ENCODE data around the gene ACVR1B.

The ACVR1B gene

DNA sequence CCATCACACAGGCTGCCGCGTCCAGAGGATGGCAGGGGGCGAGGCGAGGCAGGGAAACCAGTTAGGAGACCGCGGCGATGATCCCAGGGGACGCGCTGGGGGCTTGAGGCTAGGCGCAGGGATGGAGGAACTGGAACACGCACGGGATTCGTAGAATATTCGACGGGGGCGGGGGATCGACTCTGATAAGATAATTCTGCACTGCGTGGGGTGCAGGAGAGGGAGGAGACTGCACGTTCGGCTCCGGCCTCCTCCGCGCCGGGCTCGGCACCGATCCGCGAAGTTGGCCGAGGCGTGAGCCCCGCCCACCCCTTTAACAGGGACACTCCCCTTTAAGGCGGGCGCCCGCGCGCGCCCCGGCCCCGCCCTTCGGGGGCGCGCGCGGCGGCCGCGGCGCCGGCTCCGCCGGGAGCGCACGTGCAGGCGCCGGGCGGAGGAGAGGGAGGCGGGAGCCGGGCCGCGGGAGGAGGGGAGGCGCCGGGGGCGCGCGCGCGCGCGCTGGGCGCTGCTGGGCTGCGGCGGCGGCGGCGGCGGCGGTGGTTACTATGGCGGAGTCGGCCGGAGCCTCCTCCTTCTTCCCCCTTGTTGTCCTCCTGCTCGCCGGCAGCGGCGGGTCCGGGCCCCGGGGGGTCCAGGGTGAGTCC is at the start of gene ACVR1B:
Gene ACVR1B (plus strand): TSS at position 501 of the 644 bp plus-strand sequence. CDS start 45 bp downstream, at position 546.
- H3K4me1 ChIP-seq (ENCODE audit: control insufficient read depth, insufficient read depth, low read length): peaks cover 15% of the 10 kb centered on the region
- peak within 1 kb of the TSS; percentile 61 for H3K9ac ChIP-seq (ENCODE audit: low read length)
- peak within 1 kb of the TSS; percentile 87 for H3K4me3 ChIP-seq (ENCODE audit: low read length)
- no peaks in the 10 kb centered on the region for H3K36me3 ChIP-seq (ENCODE audit: control insufficient read depth, insufficient read depth, low read length)
- no peaks in the 10 kb centered on the region for H3K27me3 ChIP-seq (ENCODE audit: control insufficient read depth, insufficient read depth, low read length)
- peak within 1 kb of the TSS; percentile 75 for H3K27ac ChIP-seq (ENCODE audit: low read depth, low read length)

DNA sequence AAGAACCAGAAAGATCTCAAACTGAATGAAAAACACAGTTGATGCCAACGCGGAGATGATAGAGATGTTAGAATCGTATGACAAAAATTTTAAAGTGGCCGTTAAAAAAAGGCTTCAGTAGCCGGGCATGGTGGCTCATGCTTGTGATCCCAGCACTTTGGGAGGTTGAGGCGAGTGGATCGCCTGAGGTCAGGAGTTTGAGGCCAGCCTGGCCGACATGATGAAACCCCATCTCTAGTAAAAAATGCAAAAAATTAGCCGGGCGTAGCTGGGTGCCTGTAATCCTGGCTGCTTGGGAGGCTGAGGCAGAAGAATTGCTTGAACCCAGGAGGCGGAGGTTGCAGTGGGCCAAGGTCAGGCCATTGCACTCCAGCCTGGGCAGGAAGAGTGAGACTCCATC is 49.6 kb upstream of the ACVR1B start:
- H3K36me3 ChIP-seq (ENCODE audit: control insufficient read depth, insufficient read depth, low read length): no peaks in the 10 kb centered on the region
- no peak overlapping the region for H3K27ac ChIP-seq (ENCODE audit: low read depth, low read length)
- no peak overlapping the region for H3K9ac ChIP-seq (ENCODE audit: low read length)
- no peak overlapping the region for H3K4me3 ChIP-seq (ENCODE audit: low read length)
- peaks cover 3% of the 10 kb centered on the region for H3K4me1 ChIP-seq (ENCODE audit: control insufficient read depth, insufficient read depth, low read length)
- H3K27me3 ChIP-seq (ENCODE audit: control insufficient read depth, insufficient read depth, low read length): no peaks in the 10 kb centered on the region

DNA sequence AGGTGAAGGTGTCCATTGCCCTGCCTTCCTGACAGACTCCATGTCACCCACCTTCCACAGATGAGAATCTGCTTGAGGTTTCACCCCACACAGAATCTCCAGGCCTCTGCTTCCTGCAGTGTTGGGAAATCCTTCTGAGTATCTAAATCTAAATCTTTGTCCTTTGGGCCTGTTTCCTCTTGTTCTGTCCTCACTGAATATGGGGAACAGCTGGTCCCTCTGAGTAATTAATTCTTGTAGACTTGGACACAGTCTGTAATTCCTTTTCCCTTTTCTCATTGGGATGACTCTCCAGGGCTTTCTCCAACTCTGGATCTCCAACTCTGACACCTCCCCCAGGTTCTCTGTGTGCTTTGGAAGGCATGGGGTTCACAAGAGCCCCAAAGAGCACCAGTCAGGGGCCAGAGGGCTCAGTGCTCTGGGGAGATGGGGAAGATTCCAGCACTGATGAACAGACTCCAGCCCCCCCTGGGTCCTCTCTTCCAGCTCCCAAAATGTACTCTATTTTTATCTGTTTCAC is 46.5 kb upstream of the ACVR1B start:
- peak overlapping the region; percentile 79 for H3K27ac ChIP-seq (ENCODE audit: low read depth, low read length)
- H3K4me3 ChIP-seq (ENCODE audit: low read length): no peak overlapping the region
- no peak overlapping the region for H3K9ac ChIP-seq (ENCODE audit: low read length)

DNA sequence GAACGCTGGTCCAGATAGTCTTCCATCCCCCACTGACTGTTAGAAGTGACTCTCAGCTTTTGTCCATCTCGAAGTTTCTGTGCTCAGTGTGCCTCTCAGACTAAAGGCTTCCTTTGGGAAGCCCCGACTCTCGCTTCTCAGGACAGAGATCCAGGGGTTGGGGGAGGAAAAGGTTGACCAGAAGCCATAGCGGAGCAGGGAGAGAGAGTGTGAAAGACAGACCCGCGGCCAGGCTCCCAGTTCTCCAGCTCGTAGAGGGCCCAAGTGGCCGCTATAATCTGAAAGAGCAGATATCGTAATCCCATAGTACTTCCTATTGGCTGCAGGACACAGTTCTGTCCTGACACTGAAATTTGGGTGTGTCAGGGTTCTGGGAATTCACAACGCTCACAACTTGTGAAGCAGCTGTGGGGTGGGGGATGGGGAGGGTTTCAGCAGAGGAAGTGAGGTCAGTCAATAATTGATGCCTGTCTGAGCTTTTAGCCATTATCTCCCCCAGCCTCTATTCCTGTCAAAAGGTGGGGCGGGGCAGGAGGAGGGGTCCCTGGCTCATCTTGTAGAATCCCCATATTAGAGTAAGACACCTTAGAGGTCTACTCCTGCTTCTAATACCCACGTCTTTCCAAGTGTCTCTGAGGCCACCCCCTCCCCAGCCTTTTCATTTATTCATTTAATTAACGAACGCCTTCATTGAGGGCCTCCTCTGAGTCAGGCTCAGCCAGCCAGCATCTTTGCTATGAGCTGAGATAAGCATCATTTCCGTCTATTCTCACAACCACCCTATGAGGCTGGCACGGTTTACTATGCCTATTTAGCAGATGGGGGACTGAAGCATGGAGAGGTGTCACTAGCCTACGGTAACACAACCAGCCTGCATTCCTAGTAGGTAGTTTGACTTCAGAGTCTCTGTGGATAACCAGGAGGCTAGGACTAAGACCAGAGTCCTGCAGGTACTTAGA is 45.7 kb upstream of the ACVR1B start:
- peak overlapping the region; percentile 19 for H3K4me3 ChIP-seq (ENCODE audit: low read length)
- H3K9ac ChIP-seq (ENCODE audit: low read length): no peak overlapping the region
- H3K27me3 ChIP-seq (ENCODE audit: control insufficient read depth, insufficient read depth, low read length): peaks cover 6% of the 10 kb centered on the region
- H3K4me1 ChIP-seq (ENCODE audit: control insufficient read depth, insufficient read depth, low read length): peaks cover 3% of the 10 kb centered on the region
- peak overlapping the region; percentile 79 for H3K27ac ChIP-seq (ENCODE audit: low read depth, low read length)
- no peaks in the 10 kb centered on the region for H3K36me3 ChIP-seq (ENCODE audit: control insufficient read depth, insufficient read depth, low read length)

More for the DNA sequence above, 46.5 kb upstream of the ACVR1B start:
- H3K4me1 ChIP-seq (ENCODE audit: control insufficient read depth, insufficient read depth, low read length): peaks cover 3% of the 10 kb centered on the region
- H3K36me3 ChIP-seq (ENCODE audit: control insufficient read depth, insufficient read depth, low read length): no peaks in the 10 kb centered on the region
- peaks cover 6% of the 10 kb centered on the region for H3K27me3 ChIP-seq (ENCODE audit: control insufficient read depth, insufficient read depth, low read length)

DNA sequence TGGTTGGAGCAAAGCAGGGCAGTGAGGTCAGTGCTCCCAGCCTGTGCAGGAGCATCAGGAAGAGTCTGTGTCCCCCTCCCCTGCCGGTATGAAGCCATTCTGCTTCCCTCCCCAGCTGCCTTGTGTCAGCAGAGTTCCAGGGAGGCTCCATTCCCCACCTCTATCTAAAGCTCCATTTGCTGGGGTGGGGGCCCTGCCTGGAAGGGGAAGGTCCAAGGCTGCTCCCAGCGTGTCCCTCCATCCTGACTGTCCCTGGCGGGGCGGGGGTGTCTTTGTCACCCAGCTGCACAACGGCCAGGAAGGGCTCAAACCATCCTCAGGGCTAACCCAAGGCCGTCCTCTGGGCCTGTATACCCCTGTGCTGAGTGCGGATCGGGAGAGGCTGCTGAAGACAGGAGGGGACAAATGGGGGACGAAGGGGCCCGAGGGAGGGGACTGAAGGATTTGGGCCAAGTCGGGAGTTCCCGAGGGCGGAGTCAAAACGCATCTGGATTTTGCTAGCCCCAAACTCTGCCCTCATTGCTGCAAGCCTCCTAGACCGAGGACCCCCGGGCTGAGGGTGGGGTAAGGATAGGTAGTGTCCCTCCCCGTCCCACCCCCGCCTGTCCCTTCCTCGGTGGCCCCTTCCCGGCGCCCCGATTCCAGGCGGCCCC is 44.9 kb upstream of the ACVR1B start:
- Histone ChIP-seq H3K4me1 (ENCODE audit: control insufficient read depth, insufficient read depth, low read length) (peaks cover 3% of the 10 kb centered on the region), H3K9ac (ENCODE audit: low read length) (no peak overlapping the region), H3K27me3 (ENCODE audit: control insufficient read depth, insufficient read depth, low read length) (peaks cover 6% of the 10 kb centered on the region), H3K4me3 (ENCODE audit: low read length) (peak overlapping the region; percentile 75), H3K36me3 (ENCODE audit: control insufficient read depth, insufficient read depth, low read length) (no peaks in the 10 kb centered on the region), H3K27ac (ENCODE audit: low read depth, low read length) (peak overlapping the region; percentile 79)

DNA sequence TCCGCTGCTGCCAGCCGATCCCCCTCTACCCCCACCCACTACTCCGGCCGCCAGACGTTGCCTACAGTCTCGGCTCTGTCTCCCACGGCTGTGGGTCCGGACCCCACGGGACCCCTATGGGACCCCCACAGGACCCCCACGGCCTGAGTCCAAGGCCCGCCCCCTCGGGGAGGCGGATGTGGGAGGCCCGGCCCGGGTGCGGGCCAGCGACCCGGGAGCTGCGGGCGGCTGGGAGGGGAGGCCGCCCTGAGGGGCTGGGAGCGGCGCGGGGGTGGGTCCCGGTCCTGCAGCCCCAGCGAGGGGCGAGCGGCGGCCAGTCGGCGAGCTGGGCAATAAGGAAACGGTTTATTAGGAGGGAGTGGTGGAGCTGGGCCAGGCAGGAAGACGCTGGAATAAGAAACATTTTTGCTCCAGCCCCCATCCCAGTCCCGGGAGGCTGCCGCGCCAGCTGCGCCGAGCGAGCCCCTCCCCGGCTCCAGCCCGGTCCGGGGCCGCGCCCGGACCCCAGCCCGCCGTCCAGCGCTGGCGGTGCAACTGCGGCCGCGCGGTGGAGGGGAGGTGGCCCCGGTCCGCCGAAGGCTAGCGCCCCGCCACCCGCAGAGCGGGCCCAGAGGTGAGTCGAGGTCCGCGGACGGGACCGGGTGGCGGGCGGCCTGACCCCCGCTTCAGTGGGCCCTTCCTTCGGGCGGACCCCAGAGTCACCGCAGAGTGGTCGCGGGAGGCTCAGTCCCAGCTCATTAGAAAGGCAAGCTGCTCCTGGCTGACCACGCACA is 44.2 kb upstream of the ACVR1B start, which contains the start of gene ACVRL1:
Gene ACVRL1 (plus strand): TSS at position 422 of the 773 bp plus-strand sequence. CDS start 4,971 bp downstream, outside the sequence.
- H3K4me1 ChIP-seq (ENCODE audit: control insufficient read depth, insufficient read depth, low read length): peaks cover 3% of the 10 kb centered on the region
- peak within 1 kb of the TSS; percentile 27 for H3K9ac ChIP-seq (ENCODE audit: low read length)

DNA sequence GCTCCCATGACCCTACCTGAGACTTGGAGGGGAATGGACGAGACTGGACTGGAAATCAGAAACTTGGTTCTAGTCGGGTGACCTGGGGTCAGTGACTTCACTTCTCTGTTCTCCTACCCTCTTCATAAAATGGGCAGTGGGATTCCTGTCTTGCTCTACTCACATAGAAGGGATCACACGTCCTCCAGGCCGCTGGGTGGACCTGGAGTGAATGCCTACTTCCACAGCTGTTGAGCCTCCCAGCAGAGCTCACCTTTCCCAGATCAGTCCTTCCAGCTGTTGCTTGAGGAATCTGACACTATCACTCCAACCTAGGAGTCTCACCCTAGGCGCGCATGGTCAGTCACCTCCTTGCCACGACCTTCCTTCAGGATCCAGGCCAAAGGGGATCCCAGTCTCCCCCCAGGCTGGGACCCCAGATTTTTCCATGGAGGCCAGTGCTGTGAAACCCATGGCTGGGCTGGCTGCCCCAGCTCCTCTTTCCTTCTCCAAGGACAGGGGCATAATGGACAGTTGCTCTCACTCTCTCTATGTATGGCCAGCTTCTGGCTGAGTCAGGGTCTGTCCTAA is 43.6 kb upstream of the ACVR1B start:
- H3K9ac ChIP-seq (ENCODE audit: low read length): peak overlapping the region; percentile 27

More for the DNA sequence above, 44.2 kb upstream of the ACVR1B start, which contains the start of gene ACVRL1:
- peak within 1 kb of the TSS; percentile 75 for H3K4me3 ChIP-seq (ENCODE audit: low read length)
- peaks cover 6% of the 10 kb centered on the region for H3K27me3 ChIP-seq (ENCODE audit: control insufficient read depth, insufficient read depth, low read length)
- H3K36me3 ChIP-seq (ENCODE audit: control insufficient read depth, insufficient read depth, low read length): no peaks in the 10 kb centered on the region
- H3K27ac ChIP-seq (ENCODE audit: low read depth, low read length): peak within 1 kb of the TSS; percentile 79

DNA sequence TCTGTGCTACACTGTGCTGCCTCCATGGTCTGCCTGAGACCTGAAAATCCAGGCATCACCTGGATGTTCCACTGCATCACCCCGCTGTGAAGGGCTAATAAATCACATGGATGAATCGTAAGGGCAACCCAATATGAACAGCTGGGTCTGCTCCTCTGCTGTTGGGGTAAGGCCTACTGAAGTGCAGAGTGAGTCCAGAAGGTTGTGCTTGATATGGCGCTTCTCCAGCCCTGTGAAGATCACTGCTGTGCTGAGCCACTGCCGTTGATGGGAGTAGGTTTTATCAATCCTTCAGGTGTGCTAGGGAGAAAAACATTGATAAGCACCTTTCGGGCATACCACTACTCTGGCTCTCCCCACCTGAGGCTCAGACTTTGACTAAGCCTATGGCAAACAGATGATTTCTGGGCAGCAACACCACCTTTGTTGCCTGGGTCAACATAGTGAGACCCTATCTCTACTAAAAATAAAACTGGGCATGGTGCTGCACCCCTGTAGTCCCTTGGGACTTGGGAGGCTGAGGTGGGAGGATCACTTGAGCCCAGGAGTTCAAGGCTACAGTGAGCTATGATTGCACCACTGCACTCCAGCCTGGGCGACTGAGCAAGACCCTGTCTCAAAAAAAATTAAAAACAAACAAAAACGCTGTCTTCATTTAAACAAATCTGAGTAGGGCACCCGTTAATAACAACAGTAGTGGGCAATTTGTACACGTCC is 42.5 kb upstream of the ACVR1B start:
- Histone ChIP-seq H3K4me1 (ENCODE audit: control insufficient read depth, insufficient read depth, low read length) (peaks cover 3% of the 10 kb centered on the region), H3K27ac (ENCODE audit: low read depth, low read length) (no peak overlapping the region), H3K36me3 (ENCODE audit: control insufficient read depth, insufficient read depth, low read length) (no peaks in the 10 kb centered on the region), H3K27me3 (ENCODE audit: control insufficient read depth, insufficient read depth, low read length) (peaks cover 6% of the 10 kb centered on the region), H3K9ac (ENCODE audit: low read length) (no peak overlapping the region), H3K4me3 (ENCODE audit: low read length) (peak overlapping the region; percentile 27)

More for the DNA sequence above, 43.6 kb upstream of the ACVR1B start:
- H3K27ac ChIP-seq (ENCODE audit: low read depth, low read length): peak overlapping the region; percentile 79
- H3K27me3 ChIP-seq (ENCODE audit: control insufficient read depth, insufficient read depth, low read length): peaks cover 6% of the 10 kb centered on the region
- no peaks in the 10 kb centered on the region for H3K36me3 ChIP-seq (ENCODE audit: control insufficient read depth, insufficient read depth, low read length)
- peaks cover 3% of the 10 kb centered on the region for H3K4me1 ChIP-seq (ENCODE audit: control insufficient read depth, insufficient read depth, low read length)
- peak overlapping the region; percentile 75 for H3K4me3 ChIP-seq (ENCODE audit: low read length)

DNA sequence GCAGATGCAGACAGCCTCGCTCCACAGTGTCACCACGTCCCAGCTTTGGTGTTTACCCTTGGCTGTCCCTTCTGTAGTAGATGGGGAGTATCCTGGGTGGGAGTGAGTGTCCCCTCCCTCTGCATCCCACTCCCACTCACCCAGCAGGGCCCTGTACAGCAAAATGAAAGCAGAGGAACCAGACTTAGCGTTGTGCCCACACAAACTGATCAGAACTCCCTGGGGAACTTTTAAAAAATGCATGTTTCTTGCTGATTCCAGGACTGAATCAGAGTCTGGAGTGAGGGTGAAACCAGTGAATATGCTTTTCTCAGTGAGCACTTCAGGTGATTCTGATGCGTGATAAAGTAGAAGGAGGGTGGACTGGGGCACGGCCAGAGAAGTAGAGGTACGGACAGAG is 41.3 kb upstream of the ACVR1B start:
- Histone ChIP-seq H3K4me1 (ENCODE audit: control insufficient read depth, insufficient read depth, low read length) (peaks cover 3% of the 10 kb centered on the region), H3K9ac (ENCODE audit: low read length) (no peak overlapping the region), H3K27ac (ENCODE audit: low read depth, low read length) (no peak overlapping the region), H3K36me3 (ENCODE audit: control insufficient read depth, insufficient read depth, low read length) (peaks cover 2% of the 10 kb centered on the region), H3K4me3 (ENCODE audit: low read length) (no peak overlapping the region), H3K27me3 (ENCODE audit: control insufficient read depth, insufficient read depth, low read length) (peaks cover 6% of the 10 kb centered on the region)

DNA sequence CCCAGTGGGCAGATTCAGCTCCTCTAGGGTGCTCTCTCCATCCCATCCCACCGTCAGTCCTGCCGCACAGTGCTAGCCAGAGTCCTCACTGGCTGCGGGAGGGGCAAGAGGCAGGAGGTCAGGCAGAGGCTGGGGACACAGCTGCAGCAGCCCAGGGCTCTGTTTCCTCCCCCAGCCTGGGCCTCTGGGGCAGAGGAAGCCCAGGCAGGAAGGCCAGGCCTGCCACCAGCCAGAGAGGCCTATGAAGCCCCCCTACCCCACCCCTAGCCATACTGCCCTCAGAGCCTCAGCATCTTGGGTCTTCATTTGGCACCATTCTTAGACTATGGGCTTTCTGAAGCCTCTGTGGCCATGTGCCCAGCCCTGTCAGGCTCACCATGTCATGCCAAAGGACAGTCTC is 40.8 kb upstream of the ACVR1B start:
- Histone ChIP-seq H3K36me3 (ENCODE audit: control insufficient read depth, insufficient read depth, low read length) (peaks cover 2% of the 10 kb centered on the region), H3K27me3 (ENCODE audit: control insufficient read depth, insufficient read depth, low read length) (peaks cover 6% of the 10 kb centered on the region), H3K9ac (ENCODE audit: low read length) (no peak overlapping the region), H3K27ac (ENCODE audit: low read depth, low read length) (no peak overlapping the region), H3K4me3 (ENCODE audit: low read length) (no peak overlapping the region), H3K4me1 (ENCODE audit: control insufficient read depth, insufficient read depth, low read length) (peaks cover 3% of the 10 kb centered on the region)

DNA sequence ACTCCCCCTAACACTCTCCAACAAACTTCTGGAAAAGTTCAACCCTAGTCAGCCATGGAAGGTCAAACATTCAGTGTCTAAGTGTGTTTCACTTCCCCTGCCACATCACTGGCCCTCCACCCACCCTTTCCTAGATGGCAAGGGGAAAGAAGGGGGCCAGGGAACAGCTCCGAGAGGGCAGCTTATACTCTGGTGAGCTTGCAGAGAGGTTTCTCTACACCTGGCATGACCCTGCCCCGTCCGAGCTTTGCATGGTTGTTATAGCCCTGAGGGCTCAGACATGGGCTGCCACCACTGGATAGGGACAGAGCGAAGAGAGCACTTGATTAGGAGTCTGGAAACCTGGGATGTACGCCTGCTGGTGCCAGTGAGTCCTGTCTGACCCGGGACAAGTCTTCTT is 40.2 kb upstream of the ACVR1B start:
- no peak overlapping the region for H3K9ac ChIP-seq (ENCODE audit: low read length)
- H3K4me1 ChIP-seq (ENCODE audit: control insufficient read depth, insufficient read depth, low read length): peaks cover under 1% of the 10 kb centered on the region
- peak overlapping the region; percentile 2 for H3K4me3 ChIP-seq (ENCODE audit: low read length)
- no peak overlapping the region for H3K27ac ChIP-seq (ENCODE audit: low read depth, low read length)
- H3K36me3 ChIP-seq (ENCODE audit: control insufficient read depth, insufficient read depth, low read length): peaks cover 7% of the 10 kb centered on the region
- peaks cover 6% of the 10 kb centered on the region for H3K27me3 ChIP-seq (ENCODE audit: control insufficient read depth, insufficient read depth, low read length)
